SK-N-SH treated with all-trans-retinoic acid at 6 μM for 48 hours (cell line): Measurements from ENCODE around the gene ME3.

Experiments used
- GLIS3 ChIP-seq: fragments of 250-450 bp; sonication (Bioruptor Pico); IDR thresholded peaks from 2 replicates; pipeline ENCODE4 v1.5.0; 2020; ENCODE audit warnings: mild to moderate bottlenecking, moderate library complexity
- OSR1 ChIP-seq: fragments of 250-450 bp; sonication (Bioruptor Pico); IDR thresholded peaks from 2 replicates; pipeline ENCODE4 v1.8.0; 2022; ENCODE audit warnings: moderate library complexity, mild to moderate bottlenecking, inconsistent platforms
- PPARA ChIP-seq: fragments of 250-450 bp; sonication (Bioruptor Pico); IDR thresholded peaks from 2 replicates; pipeline ENCODE4 v1.5.0; 2020; ENCODE audit warnings: mild to moderate bottlenecking, borderline replicate concordance
- SNAI2 ChIP-seq: fragments of 250-450 bp; sonication (Bioruptor Pico); IDR thresholded peaks from 2 replicates; pipeline ENCODE4 v1.5.0; 2020; ENCODE audit warnings: mild to moderate bottlenecking, moderate library complexity
- TCF4 ChIP-seq: fragments of 250-450 bp; sonication (Bioruptor Pico); IDR thresholded peaks from 2 replicates; pipeline ENCODE4 v1.8.0; 2021; ENCODE audit warnings: mild to moderate bottlenecking, moderate library complexity, borderline replicate concordance
- TSHZ2 ChIP-seq: fragments of 250-450 bp; sonication (Bioruptor Pico); IDR thresholded peaks from 2 replicates; pipeline ENCODE4 v1.5.0; 2020; ENCODE audit warnings: mild to moderate bottlenecking, moderate library complexity
- ZFP30 ChIP-seq: fragments of 450-650 bp; formaldehyde crosslinking; IDR thresholded peaks from 2 replicates; pipeline ENCODE4 v1.5.0; 2022; ENCODE audit warnings: mild to moderate bottlenecking, moderate library complexity
- ZNF565 ChIP-seq: fragments of 450-650 bp; formaldehyde crosslinking; conservative IDR thresholded peaks from 2 replicates; pipeline ENCODE4 v1.5.0; 2020; ENCODE audit warnings: low read depth, mild to moderate bottlenecking, moderate library complexity

- no peak for TF ChIP-seq TCF4
- no peak for TF ChIP-seq TSHZ2 (CRISPR knock-in tag)
- no peak for TF ChIP-seq OSR1
- no peak for TF ChIP-seq GLIS3 (CRISPR knock-in tag)
- TF ChIP-seq PPARA, result no peak
- no peak for TF ChIP-seq ZFP30
- TF ChIP-seq SNAI2 (CRISPR knock-in tag), result no peak
- TF ChIP-seq ZNF565 (CRISPR knock-in tag), result no peak
Observed at GRCh38 chr11:86473991-86474833, 198.2 kb downstream of the ME3 start.
